Measurements from ENCODE around the gene LYRM4.

LYRM4 gene

GRCh38 chr6:5219011-5219691 is 41.6 kb downstream of the LYRM4 start:
- TF ChIP-seq CTCF (IDR thresholded peaks at IDR 0.05; ENCODE audit: insufficient read depth, low read length, poor library complexity, severe bottlenecking) (no peak), EZH2phosphoT487 (conservative IDR thresholded peaks at IDR 0.05; ENCODE audit: low read length) (no peak)
- Histone ChIP-seq H3K9me2 (replicated peaks; ENCODE audit: insufficient read depth, low read length) (no peaks in the 10 kb centered on the region), H3K4me2 (ENCODE audit: low read depth, low read length, poor library complexity, severe bottlenecking) (no peak overlapping the region), H2AFZ (ENCODE audit: low read depth, low read length, severe bottlenecking) (no peak overlapping the region), H4K20me1 (ENCODE audit: low read depth, low read length) (no peaks in the 10 kb centered on the region), H3F3A (ENCODE audit: insufficient read depth) (no peaks in the 10 kb centered on the region), H3K9me3 (ENCODE audit: insufficient read depth, low read length) (no peaks in the 10 kb centered on the region), H3K4me3 (ENCODE audit: insufficient read depth, low read length, poor library complexity, severe bottlenecking) (no peak overlapping the region), H3K36me3 (ENCODE audit: low read length) (no peaks in the 10 kb centered on the region), H3K27me3 (ENCODE audit: low read length) (no peaks in the 10 kb centered on the region), H3K9ac (ENCODE audit: low read length) (no peak overlapping the region), H3K27ac (ENCODE audit: low read depth, low read length) (no peak overlapping the region), H3K79me2 (ENCODE audit: insufficient read depth, low read length) (no peaks in the 10 kb centered on the region)

DNA sequence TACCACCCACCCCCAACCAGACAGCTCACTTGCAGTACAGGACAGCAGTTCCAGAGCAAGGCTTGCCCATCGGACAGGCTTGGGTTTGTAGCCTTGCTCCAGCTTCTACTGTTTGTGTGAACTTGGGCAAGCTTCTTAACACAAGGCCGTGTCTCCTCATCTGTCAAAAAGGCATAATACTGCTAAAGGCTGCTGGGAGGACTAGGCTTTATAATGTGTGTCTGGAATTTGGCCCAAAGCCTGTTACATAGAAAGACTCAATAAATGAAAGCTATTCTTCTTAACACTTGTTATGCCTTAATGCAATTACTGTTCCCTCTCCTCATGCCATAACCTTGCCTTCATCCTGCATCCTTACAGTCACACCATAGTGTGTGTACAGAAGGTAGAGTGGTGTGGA is 43.4 kb downstream of the LYRM4 start:
- no peaks in the 10 kb centered on the region for H3K79me2 ChIP-seq (ENCODE audit: insufficient read depth, low read length)

DNA sequence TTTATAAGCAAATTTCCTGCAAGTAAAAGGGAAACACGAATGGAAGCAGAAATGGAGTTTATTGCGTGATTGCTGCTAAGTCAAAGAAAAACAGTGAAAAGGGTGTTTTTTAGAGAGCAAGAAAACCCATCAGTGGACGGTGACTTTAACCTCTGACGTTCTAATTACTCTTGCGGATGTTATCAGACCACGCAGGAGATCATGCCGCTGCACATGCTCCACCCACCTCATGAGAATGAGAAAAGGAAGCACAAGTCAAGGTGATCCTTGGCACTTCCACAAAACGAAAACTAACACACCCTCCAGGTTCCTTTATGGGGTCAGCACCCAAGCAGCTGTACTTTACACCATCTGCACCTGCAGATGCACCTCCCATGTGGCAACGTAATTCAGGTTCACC is 45.0 kb downstream of the LYRM4 start:
- Histone ChIP-seq H3K9me2 (replicated peaks; ENCODE audit: insufficient read depth, low read length) (no peaks in the 10 kb centered on the region), H3K27me3 (ENCODE audit: low read length) (no peaks in the 10 kb centered on the region), H3K4me3 (ENCODE audit: insufficient read depth, low read length, poor library complexity, severe bottlenecking) (no peak overlapping the region), H3K9me3 (ENCODE audit: insufficient read depth, low read length) (no peaks in the 10 kb centered on the region), H3K79me2 (ENCODE audit: insufficient read depth, low read length) (no peaks in the 10 kb centered on the region), H3K36me3 (ENCODE audit: low read length) (no peaks in the 10 kb centered on the region), H4K20me1 (ENCODE audit: low read depth, low read length) (no peaks in the 10 kb centered on the region), H3K9ac (ENCODE audit: low read length) (no peak overlapping the region), H3K4me2 (ENCODE audit: low read depth, low read length, poor library complexity, severe bottlenecking) (no peak overlapping the region), H3F3A (ENCODE audit: insufficient read depth) (no peaks in the 10 kb centered on the region), H3K27ac (ENCODE audit: low read depth, low read length) (no peak overlapping the region), H2AFZ (ENCODE audit: low read depth, low read length, severe bottlenecking) (no peak overlapping the region)
- TF ChIP-seq CTCF (IDR thresholded peaks at IDR 0.05; ENCODE audit: insufficient read depth, low read length, poor library complexity, severe bottlenecking) = no peak
- no peak for TF ChIP-seq EZH2phosphoT487 (conservative IDR thresholded peaks at IDR 0.05; ENCODE audit: low read length)

More for the DNA sequence above, 43.4 kb downstream of the LYRM4 start:
- H3K4me2 ChIP-seq (ENCODE audit: low read depth, low read length, poor library complexity, severe bottlenecking) = no peak overlapping the region
- TF ChIP-seq CTCF (IDR thresholded peaks at IDR 0.05; ENCODE audit: insufficient read depth, low read length, poor library complexity, severe bottlenecking) = no peak
- TF ChIP-seq EZH2phosphoT487 (conservative IDR thresholded peaks at IDR 0.05; ENCODE audit: low read length) = no peak
- H2AFZ ChIP-seq (ENCODE audit: low read depth, low read length, severe bottlenecking) = no peak overlapping the region
- no peaks in the 10 kb centered on the region for H4K20me1 ChIP-seq (ENCODE audit: low read depth, low read length)
- no peaks in the 10 kb centered on the region for H3K36me3 ChIP-seq (ENCODE audit: low read length)
- H3K4me3 ChIP-seq (ENCODE audit: insufficient read depth, low read length, poor library complexity, severe bottlenecking) = no peak overlapping the region
- H3K27me3 ChIP-seq (ENCODE audit: low read length) = no peaks in the 10 kb centered on the region
- no peaks in the 10 kb centered on the region for H3F3A ChIP-seq (ENCODE audit: insufficient read depth)
- H3K27ac ChIP-seq (ENCODE audit: low read depth, low read length) = no peak overlapping the region
- no peaks in the 10 kb centered on the region for H3K9me2 ChIP-seq (replicated peaks; ENCODE audit: insufficient read depth, low read length)
- H3K9me3 ChIP-seq (ENCODE audit: insufficient read depth, low read length) = no peaks in the 10 kb centered on the region
- H3K9ac ChIP-seq (ENCODE audit: low read length) = no peak overlapping the region

Data from SU-DHL-6 (cell line).